Neuron (in vitro differentiated cells): ENCODE results near the gene SNRNP35.
"Not testable (repeated sequence)": the region's sequence is repeated elsewhere in the genome, so short reads cannot be mapped to it uniquely, and the experiment has no call there.

Experiments used
- H2AFZ ChIP-seq: one replicate; pipeline ENCODE4 v1.6.1; 2013; ENCODE audit warnings: low read depth, mild to moderate bottlenecking, inconsistent platforms, low read length, moderate library complexity
- H3K27me3 ChIP-seq: one replicate; pipeline ENCODE4 v1.6.1; 2013; ENCODE audit warnings: low read length; ENCODE audit not compliant: insufficient read depth
- H3K36me3 ChIP-seq: one replicate; pipeline ENCODE4 v1.6.1; 2013; ENCODE audit warnings: low read length; ENCODE audit not compliant: insufficient read depth
- H3K4me1 ChIP-seq: one replicate; pipeline ENCODE4 v1.6.1; 2013; ENCODE audit warnings: low read length; ENCODE audit not compliant: insufficient read depth
- H3K4me3 ChIP-seq: 2 replicates; pipeline ENCODE4 v1.5.1; 2013; ENCODE audit warnings: mild to moderate bottlenecking, low read length, moderate library complexity
- H3K9me3 ChIP-seq: one replicate; pipeline ENCODE4 v1.6.1; 2013; ENCODE audit warnings: low read length

Gene SNRNP35

GRCh38 chr12:123441523-123442164 lies 16.3 kb upstream of the SNRNP35 start:
- no peaks in the 10 kb centered on the region for H3K27me3 ChIP-seq
- H3K4me3 ChIP-seq: no peak overlapping the region
- H2AFZ ChIP-seq: no peak overlapping the region
- H3K36me3 ChIP-seq: no peaks in the 10 kb centered on the region
- H3K4me1 ChIP-seq: peaks cover 8% of the 10 kb centered on the region
- H3K9me3 ChIP-seq: no peaks in the 10 kb centered on the region

GRCh38 chr12:123442774-123443173 lies 15.2 kb upstream of the SNRNP35 start:
- no peak overlapping the region for H2AFZ ChIP-seq
- no peaks in the 10 kb centered on the region for H3K9me3 ChIP-seq
- peaks cover 5% of the 10 kb centered on the region for H3K4me1 ChIP-seq
- no peaks in the 10 kb centered on the region for H3K36me3 ChIP-seq
- no peaks in the 10 kb centered on the region for H3K27me3 ChIP-seq
- no peak overlapping the region for H3K4me3 ChIP-seq

- Histone ChIP-seq H3K27me3 (no peaks in the 10 kb centered on the region), H2AFZ (no peak overlapping the region), H3K36me3 (no peaks in the 10 kb centered on the region), H3K4me1 (peaks cover 5% of the 10 kb centered on the region), H3K4me3 (no peak overlapping the region), H3K9me3 (no peaks in the 10 kb centered on the region)
Observed at GRCh38 chr12:123444092-123445026, 13.6 kb upstream of the SNRNP35 start.

- no peaks in the 10 kb centered on the region for H3K27me3 ChIP-seq
- no peaks in the 10 kb centered on the region for H3K9me3 ChIP-seq
- H3K36me3 ChIP-seq: no peaks in the 10 kb centered on the region
- H2AFZ ChIP-seq: no peak overlapping the region
- no peak overlapping the region for H3K4me3 ChIP-seq
- peaks cover 5% of the 10 kb centered on the region for H3K4me1 ChIP-seq
Observed at GRCh38 chr12:123445388-123446332, 12.3 kb upstream of the SNRNP35 start.

GRCh38 chr12:123446333-123446713 lies 11.6 kb upstream of the SNRNP35 start:
- no peaks in the 10 kb centered on the region for H3K36me3 ChIP-seq
- peaks cover 5% of the 10 kb centered on the region for H3K4me1 ChIP-seq
- H3K4me3 ChIP-seq: no peak overlapping the region
- no peak overlapping the region for H2AFZ ChIP-seq
- H3K9me3 ChIP-seq: no peaks in the 10 kb centered on the region
- H3K27me3 ChIP-seq: no peaks in the 10 kb centered on the region

GRCh38 chr12:123449249-123449733 lies 8.6 kb upstream of the SNRNP35 start:
- Histone ChIP-seq H3K4me1 (peaks cover 5% of the 10 kb centered on the region), H3K9me3 (no peaks in the 10 kb centered on the region)

GRCh38 chr12:123449856-123450255 lies 8.1 kb upstream of the SNRNP35 start:
- H3K36me3 ChIP-seq: no peaks in the 10 kb centered on the region
- no peaks in the 10 kb centered on the region for H3K9me3 ChIP-seq
- H3K4me1 ChIP-seq: peaks cover 3% of the 10 kb centered on the region
- no peak overlapping the region for H2AFZ ChIP-seq
- no peaks in the 10 kb centered on the region for H3K27me3 ChIP-seq
- H3K4me3 ChIP-seq: no peak overlapping the region

More at GRCh38 chr12:123449249-123449733, 8.6 kb upstream of the SNRNP35 start:
- Histone ChIP-seq H3K36me3 (no peaks in the 10 kb centered on the region), H3K27me3 (no peaks in the 10 kb centered on the region), H2AFZ (no peak overlapping the region), H3K4me3 (no peak overlapping the region)

GRCh38 chr12:123450636-123451035 lies 7.3 kb upstream of the SNRNP35 start:
- no peaks in the 10 kb centered on the region for H3K27me3 ChIP-seq
- H3K4me3 ChIP-seq: no peak overlapping the region
- no peaks in the 10 kb centered on the region for H3K36me3 ChIP-seq
- H3K9me3 ChIP-seq: no peaks in the 10 kb centered on the region
- no peak overlapping the region for H2AFZ ChIP-seq
- peaks cover 3% of the 10 kb centered on the region for H3K4me1 ChIP-seq

GRCh38 chr12:123452276-123452550 lies 5.7 kb upstream of the SNRNP35 start:
- not testable (repeated sequence) for H3K9me3 ChIP-seq, H3K4me1 ChIP-seq, H3K4me3 ChIP-seq, H3K36me3 ChIP-seq, H2AFZ ChIP-seq, H3K27me3 ChIP-seq

GRCh38 chr12:123453165-123453564 lies 4.8 kb upstream of the SNRNP35 start:
- no peak overlapping the region for H2AFZ ChIP-seq
- no peak overlapping the region for H3K4me3 ChIP-seq
- H3K4me1 ChIP-seq: no peaks in the 10 kb centered on the region
- no peaks in the 10 kb centered on the region for H3K27me3 ChIP-seq
- no peaks in the 10 kb centered on the region for H3K9me3 ChIP-seq
- H3K36me3 ChIP-seq: no peaks in the 10 kb centered on the region

GRCh38 chr12:123463174-123463573 lies 5.2 kb downstream of the SNRNP35 start:
- H3K9me3 ChIP-seq, H2AFZ ChIP-seq, H3K4me3 ChIP-seq, H3K4me1 ChIP-seq, H3K27me3 ChIP-seq: not testable (repeated sequence)
- peaks cover 19% of the 10 kb centered on the region for H3K36me3 ChIP-seq

- Histone ChIP-seq H2AFZ (no peak overlapping the region), H3K4me1 (no peaks in the 10 kb centered on the region), H3K36me3 (peaks cover 19% of the 10 kb centered on the region), H3K9me3 (no peaks in the 10 kb centered on the region), H3K4me3 (no peak overlapping the region), H3K27me3 (no peaks in the 10 kb centered on the region)
Observed at GRCh38 chr12:123465084-123465483, 7.1 kb downstream of the SNRNP35 start.

- Histone ChIP-seq H3K4me3 (no peak overlapping the region), H3K4me1 (no peaks in the 10 kb centered on the region), H2AFZ (no peak overlapping the region), H3K36me3 (peaks cover 45% of the 10 kb centered on the region), H3K9me3 (no peaks in the 10 kb centered on the region), H3K27me3 (no peaks in the 10 kb centered on the region)
Observed at GRCh38 chr12:123468786-123469185, 10.8 kb downstream of the SNRNP35 start.
